ENCODE measurements around the gene CCT8. TPM values are rescaled to one million over a fixed set of nuclear protein-coding genes. Genes with fewer than 3 reads are reported as not detected.

CCT8 gene
- total and polyA plus RNA-seq, 9 of the 15 experiments (the other 6 are each of a cell fraction or from before 2014, with no cell fraction given), result 451 to 1,153 (median 677) TPM

GRCh38 chr21:29024474-29025327 is 48.7 kb downstream of the CCT8 start, which contains the start of gene USP16 (continued):
- TF ChIP-seq HDAC1 (IDR thresholded peaks at IDR 0.05) (peak in 1 of 2 experiments; percentile 97; a peak in 2 of 4 replicates), NR0B1 (IDR thresholded peaks at IDR 0.05; ENCODE audit: partially characterized antibody) (no peak), CC2D1A (IDR thresholded peaks at IDR 0.05) (peak; percentile 78; the same call in 1 of the 2 replicates), SRSF7 (optimal IDR thresholded peaks at IDR 0.05; ENCODE audit: low read depth, low read length) (no peak), ZNF639 (CRISPR knock-in tag; conservative IDR thresholded peaks at IDR 0.05 in 1 of 2, IDR thresholded peaks at IDR 0.05 in 1 of 2) (peak in 1 of 2 experiments; percentile 89; a peak in 2 of 4 replicates), ZFP1 (CRISPR knock-in tag; IDR thresholded peaks at IDR 0.05) (no peak), CBFA2T2 (conservative IDR thresholded peaks at IDR 0.05) (no peak), TAF15 (IDR thresholded peaks at IDR 0.05; ENCODE audit: low read depth, low read length) (no peak), SFPQ (IDR thresholded peaks at IDR 0.05; ENCODE audit: low read depth, low read length) (no peak), RFX5 (IDR thresholded peaks at IDR 0.05; ENCODE audit: low read depth, low read length) (no peak), IRF9 (tag; IDR thresholded peaks at IDR 0.05) (no peak), ZNF212 (CRISPR knock-in tag; IDR thresholded peaks at IDR 0.05) (no peak), GTF2A2 (tag; IDR thresholded peaks at IDR 0.05) (no peak), POLR2B (IDR thresholded peaks at IDR 0.05; ENCODE audit: low read depth, partially characterized antibody) (peak; percentile 79), ZNF511 (CRISPR knock-in tag; IDR thresholded peaks at IDR 0.05) (peak; percentile 77; the same call in 1 of the 2 replicates), TRIM24 (IDR thresholded peaks at IDR 0.05) (peak in 1 of 2 experiments; percentile 32; a peak in 1 of 4 replicates), RBM39 (optimal IDR thresholded peaks at IDR 0.05; ENCODE audit: low read depth, low read length) (peak; percentile 24), GATAD2A (IDR thresholded peaks at IDR 0.05) (no peak), RAD51 (IDR thresholded peaks at IDR 0.05; ENCODE audit: borderline replicate concordance, low read depth) (peak; percentile 46; the same call in 1 of the 2 replicates), NCOA2 (IDR thresholded peaks at IDR 0.05; ENCODE audit: partially characterized antibody in 2 of 2) (no peak), NR2F6 (CRISPR knock-in tag; IDR thresholded peaks at IDR 0.05) (no peak)

All from K562 (cell line).